HL-60/S4 treated with phorbol 12-myristate 13-acetate at 8.2 ng/mL for 4 days and 3 days (cell line): ENCODE measurements around the gene TRIM59.

Source experiments
- in situ Hi-C: fragments of 300-500 bp; cut with MboI; formaldehyde crosslinking; loops from 2 replicates; pipeline ENCODE4 v1.15.0; 2022; ENCODE audit warnings: low sequenced_read_pairs

Gene TRIM59

GRCh38 chr3:160449636-160450598 is at the start of gene TRIM59:
Gene TRIM59, minus strand, starts transcription at chr3:160449786. Its CDS starts 10,603 bp downstream, at chr3:160439183.
- in situ Hi-C loops = no loop called here

GRCh38 chr3:160498202-160498601 is 48.6 kb upstream of the TRIM59 start:
- in situ Hi-C loops = no loop called here

- in situ Hi-C loops = no loop called here
Measured at GRCh38 chr3:160490166-160490565, 40.6 kb upstream of the TRIM59 start.

- in situ Hi-C loops = no loop called here
Measured at GRCh38 chr3:160486459-160486869, 36.9 kb upstream of the TRIM59 start.

- in situ Hi-C loops = no loop called here
Measured at GRCh38 chr3:160482796-160483195, 33.2 kb upstream of the TRIM59 start.

- in situ Hi-C loops = no loop called here
Measured at GRCh38 chr3:160481856-160482255, 32.3 kb upstream of the TRIM59 start.

- in situ Hi-C loops = no loop called here
Measured at GRCh38 chr3:160480931-160481330, 31.3 kb upstream of the TRIM59 start.

GRCh38 chr3:160479376-160479775 is 29.8 kb upstream of the TRIM59 start:
- in situ Hi-C loops = no loop called here

GRCh38 chr3:160478338-160478737 is 28.8 kb upstream of the TRIM59 start:
- in situ Hi-C loops = no loop called here

- in situ Hi-C loops = no loop called here
Measured at GRCh38 chr3:160477750-160478149, 28.2 kb upstream of the TRIM59 start.

GRCh38 chr3:160475884-160476283 is 26.3 kb upstream of the TRIM59 start:
- in situ Hi-C loops = no loop called here

GRCh38 chr3:160475153-160475552 is 25.6 kb upstream of the TRIM59 start:
- in situ Hi-C loops = no loop called here

GRCh38 chr3:160474416-160474838 is 24.8 kb upstream of the TRIM59 start:
- in situ Hi-C loops = no loop called here

- in situ Hi-C loops = no loop called here
Measured at GRCh38 chr3:160473978-160474377, 24.4 kb upstream of the TRIM59 start.

GRCh38 chr3:160473221-160473620 is 23.6 kb upstream of the TRIM59 start:
- in situ Hi-C loops = no loop called here

- in situ Hi-C loops = no loop called here
Measured at GRCh38 chr3:160472344-160472743, 22.8 kb upstream of the TRIM59 start.

- in situ Hi-C loops = no loop called here
Measured at GRCh38 chr3:160471892-160472291, 22.3 kb upstream of the TRIM59 start.

- in situ Hi-C loops = no loop called here
Measured at GRCh38 chr3:160470181-160470580, 20.6 kb upstream of the TRIM59 start.

GRCh38 chr3:160464971-160465370 is 15.4 kb upstream of the TRIM59 start:
- in situ Hi-C loops = no loop called here

- in situ Hi-C loops = no loop called here
Measured at GRCh38 chr3:160464321-160464720, 14.7 kb upstream of the TRIM59 start.

GRCh38 chr3:160460033-160460432 is 10.4 kb upstream of the TRIM59 start:
- in situ Hi-C loops = no loop called here

- in situ Hi-C loops = no loop called here
Measured at GRCh38 chr3:160459450-160459970, 9.9 kb upstream of the TRIM59 start.
